Endothelial cell of umbilical vein (primary cell): ENCODE data around the gene LINGO4. TPM values are rescaled to one million over a fixed set of nuclear protein-coding genes. Genes with fewer than 3 reads are reported as not detected.

Experiments used
- BruUV-seq: library from RNA; stranded (reverse); fragments of 400-500 nt; replicated peaks from 2 replicates; lab custom pipeline; 2021; lab: Mats Ljungman, UMichigan
- CTCF ChIA-PET: fragments of 300-600, 350-600 bp; sonication (Branson Sonifier 250); formaldehyde crosslinking; loops from one replicate; lab custom pipeline; 2021; ENCODE audit warnings: antibody characterized with exemption, inconsistent platforms; lab: Charles Lee
- POLR2A ChIA-PET: fragments of 300-600, 350-600 bp; sonication (Branson Sonifier 250); formaldehyde crosslinking; loops from one replicate; lab custom pipeline; 2021; ENCODE audit warnings: antibody characterized with exemption, inconsistent platforms; lab: Charles Lee
- DNase-seq: peaks from one replicate; pipeline ENCODE4 v3.0.0-alpha.2; 2011; ENCODE audit warnings: low read depth, low spot score
- FAIRE-seq: peaks from 2 replicates; lab custom pipeline; 2011; peaks lifted over from hg19 to GRCh38; lab: Jason Lieb, UNC
- H2AFZ ChIP-seq: 2 replicates; pipeline ENCODE4 v1.6.0; 2012; ENCODE audit warnings: low read depth, low read length, control low read depth, inconsistent platforms
- H3K27ac ChIP-seq: 2 replicates; pipeline ENCODE4 v1.5.1; 2011; ENCODE audit warnings: low read depth, mild to moderate bottlenecking, control low read depth, low read length, moderate library complexity; ENCODE audit not compliant: insufficient read depth
- H3K27me3 ChIP-seq, 2 experiments: 2 replicates each; pipeline versions ENCODE4 v1.6.0 to v1.6.1; 2011; ENCODE audit warnings: low read length in 2 of 2, mixed read lengths in 1 of 2; ENCODE audit not compliant: control insufficient read depth in 2 of 2, insufficient read depth in 2 of 2
- H3K36me3 ChIP-seq, 2 experiments: 2 replicates in 1 of 2; 3 replicates in 1 of 2; pipeline ENCODE4 v1.5.1; 2011; ENCODE audit warnings: low read length in 2 of 2, mild to moderate bottlenecking in 1 of 2, moderate library complexity in 1 of 2; ENCODE audit not compliant: control insufficient read depth in 2 of 2, insufficient read depth in 2 of 2; ENCODE audit errors: extremely low read depth in 1 of 2
- H3K4me1 ChIP-seq: 3 replicates; pipeline ENCODE4 v1.5.1; 2011; ENCODE audit warnings: mild to moderate bottlenecking, low read length; ENCODE audit not compliant: control insufficient read depth, insufficient read depth; ENCODE audit errors: extremely low read depth
- H3K4me2 ChIP-seq: 2 replicates; pipeline ENCODE4 v1.6.1; 2011; ENCODE audit warnings: low read length, control low read depth, mixed read lengths; ENCODE audit not compliant: insufficient read depth
- H3K4me3 ChIP-seq, 3 experiments: fragments of 200-600 bp in 1 of 3; sonication (generic), shearing (Covaris generic) in 1 of 3; replicated peaks in 1 of 3; 2 replicates each; pipeline ENCODE4 v1.5.1; 2011 to 2016; ENCODE audit warnings: control low read depth in 3 of 3, low read length in 3 of 3, mild to moderate bottlenecking in 2 of 3, inconsistent platforms in 1 of 3, low read depth in 1 of 3, moderate library complexity in 1 of 3; ENCODE audit not compliant: insufficient read depth in 1 of 3
- H3K79me2 ChIP-seq: 2 replicates; pipeline ENCODE4 v1.6.0; 2012; ENCODE audit warnings: low read length, inconsistent platforms; ENCODE audit not compliant: control insufficient read depth, insufficient read depth
- H3K9ac ChIP-seq: replicated peaks from 2 replicates; pipeline ENCODE3; 2011; ENCODE audit warnings: low read length, control low read depth; ENCODE audit not compliant: insufficient read depth; ENCODE audit errors: extremely low read depth
- H3K9me1 ChIP-seq: replicated peaks from 3 replicates; pipeline ENCODE4 v1.6.0; 2011; ENCODE audit warnings: mild to moderate bottlenecking, low read length; ENCODE audit not compliant: control insufficient read depth, insufficient read depth; ENCODE audit errors: extremely low read depth
- H3K9me3 ChIP-seq: replicated peaks from 2 replicates; pipeline ENCODE4 v1.5.1; 2012; ENCODE audit warnings: low read length, inconsistent platforms; ENCODE audit not compliant: control insufficient read depth, insufficient read depth
- H4K20me1 ChIP-seq: replicated peaks from 2 replicates; pipeline ENCODE3; 2011; ENCODE audit warnings: mild to moderate bottlenecking, low read length; ENCODE audit not compliant: control insufficient read depth, insufficient read depth; ENCODE audit errors: extremely low read depth
- CTCF ChIP-seq, 2 donors: IDR thresholded peaks; 1 replicate in 1 of 2; 2 replicates in 1 of 2; pipeline ENCODE4 v1.5.1; 2011; ENCODE audit warnings: low read length in 2 of 2, mild to moderate bottlenecking in 2 of 2, moderate library complexity in 2 of 2, control low read depth in 1 of 2, inconsistent platforms in 1 of 2, low read depth in 1 of 2; ENCODE audit not compliant: insufficient read depth in 1 of 2; ENCODE audit errors: extremely low read depth in 1 of 2
- EZH2 ChIP-seq: IDR thresholded peaks from 2 replicates; pipeline ENCODE4 v1.6.1; 2012; ENCODE audit warnings: borderline replicate concordance, low read depth, mild to moderate bottlenecking, moderate library complexity, low read length, inconsistent platforms; ENCODE audit not compliant: severe bottlenecking
- GATA2 ChIP-seq: IDR thresholded peaks from 2 replicates; pipeline ENCODE4 v1.7.0; 2011; ENCODE audit warnings: low read depth, mild to moderate bottlenecking, moderate library complexity, mixed read lengths, low read length; ENCODE audit not compliant: insufficient read length, insufficient read depth
- JUN ChIP-seq: IDR thresholded peaks from 2 replicates; pipeline ENCODE4 v1.6.1; 2011; ENCODE audit warnings: borderline replicate concordance, low read depth; ENCODE audit not compliant: insufficient read length, insufficient read depth
- MYC ChIP-seq: IDR thresholded peaks from one replicate; pipeline ENCODE4 v1.6.1; 2011; ENCODE audit warnings: mild to moderate bottlenecking, low read depth, low read length
- POLR2A ChIP-seq: IDR thresholded peaks from 2 replicates; pipeline ENCODE4 v1.6.1; 2012; ENCODE audit warnings: low read depth, mild to moderate bottlenecking, control low read depth, low read length
- POLR2AphosphoS5 ChIP-seq: IDR thresholded peaks from 2 replicates; pipeline ENCODE4 v1.6.1; 2012; ENCODE audit warnings: low read depth, mild to moderate bottlenecking, control low read depth, low read length, moderate library complexity; ENCODE audit not compliant: insufficient read depth
- dilution Hi-C: fragments of 300-500 bp; cut with MboI; formaldehyde crosslinking; loops from one replicate; pipeline ENCODE4 v1.15.0; 2019; ENCODE audit warnings: low sequenced_read_pairs; ENCODE audit not compliant: extremely low pct_ligation_motif_present
- intact Hi-C: fragments of 100-400 bp; cut with micrococcal nuclease; formaldehyde crosslinking; loops from one replicate; pipeline ENCODE4 v1.10.0; 2022
- polyA plus RNA-seq, 4 experiments: library from polyadenylated mRNA; depleted of rRNA in 3 of 4; stranded (reverse) in 3 of 4; unstranded in 1 of 4; fragments of >200 nt; gene quantifications; 2 replicates each; pipeline versions ENCODE4 v1.2.1 to v1.2.3, GENCODE V29; 2011 to 2012; ENCODE audit warnings: missing spikeins in 1 of 4
- total RNA-seq: library from RNA; stranded (reverse); gene quantifications from 2 replicates; pipeline ENCODE4 v1.2.3, GENCODE V29; 2021
- TF ChIP-seq, protein P1 (sequence below): IDR thresholded peaks from 2 replicates; pipeline ENCODE4 v1.6.1; 2011; ENCODE audit not compliant: insufficient read depth, insufficient read length

The LINGO4 gene
- total and polyA plus RNA-seq, 2 donors (not counting 3 experiments of a cell fraction or from before 2014, with no cell fraction given) = not detected

DNA sequence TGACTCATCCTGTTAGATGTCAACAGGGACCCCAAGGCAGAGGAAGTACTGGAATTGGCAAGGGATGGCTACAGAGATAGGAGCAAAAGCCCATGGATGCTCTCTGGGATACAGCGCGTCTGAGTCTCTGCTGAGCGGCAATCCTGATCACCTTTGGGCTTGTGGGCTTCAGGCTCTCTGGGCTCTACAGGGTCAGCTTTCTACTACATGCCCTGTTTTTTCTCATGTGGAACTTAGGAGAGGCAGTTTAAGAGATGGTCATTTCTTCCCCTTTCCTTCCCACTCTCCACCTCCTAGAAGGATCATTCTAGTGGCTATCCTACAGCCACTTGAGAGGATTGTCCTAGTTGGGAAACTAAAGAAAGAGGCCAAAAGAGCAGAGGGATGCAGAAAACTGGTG is 1.3 kb downstream of the LINGO4 start:
- Histone ChIP-seq H3K79me2 (no peaks in the 10 kb centered on the region), H3K9me3 (no peaks in the 10 kb centered on the region), H3K4me3 (no peak overlapping the region), H3K4me1 (no peaks in the 10 kb centered on the region), H3K9ac (no peak overlapping the region), H4K20me1 (no peaks in the 10 kb centered on the region), H3K9me1 (no peaks in the 10 kb centered on the region), H3K4me2 (no peak overlapping the region), H3K27me3 (peaks cover 16 to 20% of the 10 kb centered on the region in 2 experiments), H3K36me3 (no peaks in the 10 kb centered on the region), H2AFZ (no peak overlapping the region), H3K27ac (no peak overlapping the region)
- dilution Hi-C loops (no loop called here), intact Hi-C loops (no loop called here)
- no TSS peak for BruUV-seq
- TF ChIP-seq POLR2AphosphoS5 (no peak), JUN (no peak), EZH2 (no peak), POLR2A (no peak), GATA2 (no peak), CTCF (IDR thresholded peaks at IDR 0.05; ENCODE audit: extremely low read depth in 1 of 2, insufficient read depth in 1 of 2, low read depth in 1 of 2, low read length in 2 of 2) (no peak), MYC (no peak)
- TF ChIP-seq, protein P1, sequence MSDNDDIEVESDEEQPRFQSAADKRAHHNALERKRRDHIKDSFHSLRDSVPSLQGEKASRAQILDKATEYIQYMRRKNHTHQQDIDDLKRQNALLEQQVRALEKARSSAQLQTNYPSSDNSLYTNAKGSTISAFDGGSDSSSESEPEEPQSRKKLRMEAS = no peak
- POLR2A ChIA-PET = no interaction called here
- FAIRE-seq = no peak
- CTCF ChIA-PET = interaction anchor here (1.5 to 2.6 kb wide), 3 partner anchors 13 to 22 kb away, joined by 3 to 7 read pairs (median 3); no protein-coding TSS in a partner anchor
- no peak for DNase-seq
